Measurements from ENCODE around the gene ANKRD13C.
A peak's percentile ranks its signal among the peaks of the same experiment; 100 is the strongest.

Gene ANKRD13C

GRCh38 chr1:70355111-70355407 lies 537 bp upstream of the ANKRD13C start (continued):
- TF ChIP-seq ZBTB8A (tag by site-specific recombination; IDR thresholded peaks at IDR 0.05), result peak; percentile 3; the same call in 1 of the 2 replicates
- no peak for TF ChIP-seq ZFP41 (tag by site-specific recombination; IDR thresholded peaks at IDR 0.05; ENCODE audit: borderline replicate concordance)
- TF ChIP-seq ZXDB (tag by site-specific recombination; IDR thresholded peaks at IDR 0.05), result no peak
- no peak for TF ChIP-seq ZNF426 (tag by site-specific recombination; IDR thresholded peaks at IDR 0.05)
- TF ChIP-seq ZNF362 (tag by site-specific recombination; IDR thresholded peaks at IDR 0.05), result no peak
- no peak for TF ChIP-seq ZNF670 (tag by site-specific recombination; IDR thresholded peaks at IDR 0.05; ENCODE audit: low read depth)
- no peak for TF ChIP-seq ZNF549 (tag by site-specific recombination; IDR thresholded peaks at IDR 0.05)
- TF ChIP-seq ZNF391 (tag by site-specific recombination; IDR thresholded peaks at IDR 0.05; ENCODE audit: borderline replicate concordance, low read depth), result no peak
- TF ChIP-seq ZNF488 (tag by site-specific recombination; IDR thresholded peaks at IDR 0.05), result no peak
- no peak for TF ChIP-seq BCL6B (tag by site-specific recombination; IDR thresholded peaks at IDR 0.05)
- no peak for TF ChIP-seq ZBTB26 (tag by site-specific recombination; optimal IDR thresholded peaks at IDR 0.05)
- TF ChIP-seq ZBTB20 (tag by site-specific recombination; IDR thresholded peaks at IDR 0.05), result no peak
- TF ChIP-seq ZNF23 (tag by site-specific recombination; IDR thresholded peaks at IDR 0.05; ENCODE audit: borderline replicate concordance), result no peak
- TF ChIP-seq ELK4 (IDR thresholded peaks at IDR 0.05; ENCODE audit: borderline replicate concordance, low read depth, low read length), result no peak
- TF ChIP-seq ZFP37 (tag by site-specific recombination; IDR thresholded peaks at IDR 0.05), result no peak
- no peak for TF ChIP-seq ZNF677 (tag by site-specific recombination; IDR thresholded peaks at IDR 0.05)
- no peak for TF ChIP-seq ZNF433 (tag by site-specific recombination; IDR thresholded peaks at IDR 0.05; ENCODE audit: low read depth)
- 0 out of 2 replicates have a peak, but pooled peaks have one; percentile 5 for TF ChIP-seq ZNF324 (tag by site-specific recombination; IDR thresholded peaks at IDR 0.05)
- TF ChIP-seq ZFHX2 (tag by site-specific recombination; conservative IDR thresholded peaks at IDR 0.05), result peak; percentile 42; the same call in 1 of the 2 replicates
- TF ChIP-seq ZNF18 (tag by site-specific recombination; IDR thresholded peaks at IDR 0.05), result no peak; the same call in 1 of the 2 replicates
- TF ChIP-seq ZNF416 (tag by site-specific recombination; IDR thresholded peaks at IDR 0.05), result no peak
- TF ChIP-seq ZNF274 (IDR thresholded peaks at IDR 0.05; ENCODE audit: low read length), result no peak
- no peak for TF ChIP-seq ZNF274 (tag by site-specific recombination; IDR thresholded peaks at IDR 0.05; ENCODE audit: borderline replicate concordance)
- no peak for TF ChIP-seq ZNF280C (tag by site-specific recombination; IDR thresholded peaks at IDR 0.05)
- TF ChIP-seq ZNF24 (tag by site-specific recombination; IDR thresholded peaks at IDR 0.05), result no peak; the same call in 1 of the 2 replicates
- no peak for TF ChIP-seq ZNF157 (tag by site-specific recombination; IDR thresholded peaks at IDR 0.05)
- no peak for TF ChIP-seq PATZ1 (tag by site-specific recombination; IDR thresholded peaks at IDR 0.05)
- TF ChIP-seq MEIS1 (CRISPR knock-in tag; IDR thresholded peaks at IDR 0.05; ENCODE audit: borderline replicate concordance), result no peak
